PC-3 (cell line): ENCODE data around the gene INTS1. TPM values are rescaled to one million over a fixed set of nuclear protein-coding genes. Genes with fewer than 3 reads are reported as not detected.
A peak's percentile ranks its signal among the peaks of the same experiment; 100 is the strongest.

Experiments used
- ATAC-seq: fragments of 200-7000 bp; cut with Tn5 transposase; 2 replicates; pipeline ENCODE4 v1.9.1; 2020; ENCODE audit warnings: mild to moderate bottlenecking, moderate library complexity
- BruUV-seq: library from RNA; stranded (reverse); fragments of 400-500 nt; replicated peaks from 2 replicates; lab custom pipeline; 2021; lab: Mats Ljungman, UMichigan
- CTCF ChIA-PET: fragments of 300-600 bp; sonication (Branson Sonifier 250); formaldehyde crosslinking; loops from one replicate; lab custom pipeline; 2022; ENCODE audit warnings: antibody characterized with exemption; lab: Charles Lee
- POLR2A ChIA-PET: fragments of 300-600 bp; sonication (Branson Sonifier 250); formaldehyde crosslinking; loops from one replicate; lab custom pipeline; 2022; ENCODE audit warnings: antibody characterized with exemption; ENCODE audit not compliant: unreplicated experiment; lab: Charles Lee
- DNase-seq: peaks from one replicate; pipeline ENCODE4 v3.0.0-alpha.2; 2015
- H2AFZ ChIP-seq: fragments of 300-600 bp; sonication (generic); 2 replicates; pipeline ENCODE4 v1.6.0; 2016; ENCODE audit warnings: antibody characterized with exemption, low read length
- H3F3A ChIP-seq: fragments of 300-600 bp; sonication (generic); one replicate; pipeline ENCODE4 v1.6.0; 2017; ENCODE audit warnings: antibody characterized with exemption, low read length, control low read depth, mild to moderate bottlenecking; ENCODE audit not compliant: unreplicated experiment
- H3K27ac ChIP-seq: fragments of 300-600 bp; sonication (generic); 2 replicates; pipeline ENCODE4 v1.5.1; 2016; ENCODE audit warnings: mild to moderate bottlenecking, low read length
- H3K27me3 ChIP-seq: fragments of 300-600 bp; sonication (generic); 2 replicates; pipeline ENCODE4 v1.6.1; 2016; ENCODE audit warnings: low read length, mixed read lengths
- H3K36me3 ChIP-seq: fragments of 300-600 bp; sonication (generic); 2 replicates; pipeline ENCODE4 v1.6.1; 2016; ENCODE audit warnings: low read depth, mixed run types, low read length, mixed read lengths
- H3K4me1 ChIP-seq: fragments of 300-600 bp; sonication (generic); 2 replicates; pipeline ENCODE4 v1.5.1; 2016; ENCODE audit warnings: low read length; ENCODE audit not compliant: insufficient read depth
- H3K4me2 ChIP-seq: fragments of 300-600 bp; sonication (generic); 2 replicates; pipeline ENCODE4 v1.6.0; 2016; ENCODE audit warnings: low read length
- H3K4me3 ChIP-seq: fragments of 300-600 bp; sonication (generic); 2 replicates; pipeline ENCODE4 v1.5.1; 2016; ENCODE audit warnings: mild to moderate bottlenecking, low read length, mixed read lengths
- H3K79me2 ChIP-seq: fragments of 300-600 bp; sonication (generic); 2 replicates; pipeline ENCODE4 v1.6.1; 2017; ENCODE audit warnings: low read length, mixed read lengths
- H3K9ac ChIP-seq: fragments of 300-600 bp; sonication (generic); 2 replicates; pipeline ENCODE4 v1.6.0; 2016; ENCODE audit warnings: mild to moderate bottlenecking, low read length
- H3K9me2 ChIP-seq: fragments of 300-600 bp; sonication (generic); replicated peaks from 2 replicates; pipeline ENCODE4 v1.6.1; 2016; ENCODE audit warnings: mixed run types, low read length, mixed read lengths
- H3K9me3 ChIP-seq: fragments of 300-600 bp; sonication (generic); 2 replicates; pipeline ENCODE4 v1.6.1; 2016; ENCODE audit warnings: low read length, mixed read lengths
- H4K20me1 ChIP-seq: fragments of 300-600 bp; sonication (generic); 2 replicates; pipeline ENCODE4 v1.6.1; 2016; ENCODE audit warnings: low read length, mixed read lengths
- CTCF ChIP-seq: fragments of 300-600 bp; sonication (generic); conservative IDR thresholded peaks from 2 replicates; pipeline ENCODE4 v1.5.1; 2017; ENCODE audit warnings: antibody characterized with exemption, low read depth, mild to moderate bottlenecking, low read length
- EZH2 ChIP-seq: fragments of 300-600 bp; sonication (generic); IDR thresholded peaks from one replicate; pipeline ENCODE4 v1.6.1; 2017; ENCODE audit warnings: antibody characterized with exemption, mild to moderate bottlenecking, low read length; ENCODE audit not compliant: unreplicated experiment
- EZH2phosphoT487 ChIP-seq: fragments of 300-600 bp; sonication (generic); IDR thresholded peaks from 2 replicates; pipeline ENCODE4 v1.6.1; 2018; ENCODE audit warnings: mild to moderate bottlenecking, antibody characterized with exemption, low read length, borderline replicate concordance
- intact Hi-C: fragments of 100-400 bp; cut with micrococcal nuclease; formaldehyde crosslinking; loops from 2 replicates; pipeline ENCODE4 v1.9.0; 2023
- total RNA-seq: library from RNA; depleted of rRNA; stranded (reverse); fragments of >200 nt; gene quantifications from 2 replicates; pipeline ENCODE4 v1.2.3, GENCODE V29; 2014

INTS1 gene
- total RNA-seq, 1 experiment from 2014 or later, result 62.9 TPM

GRCh38 chr7:1530946-1531262 is 26.7 kb upstream of the INTS1 start:
- Histone ChIP-seq H3K4me3 (peak overlapping the region; percentile 88), H4K20me1 (peaks cover 8% of the 10 kb centered on the region; the same call in 1 of the 2 replicates), H3K4me2 (no peak overlapping the region), H2AFZ (no peak overlapping the region), H3F3A (peaks cover 7% of the 10 kb centered on the region), H3K9ac (peak overlapping the region; percentile 85; the same call in 1 of the 2 replicates), H3K27ac (peak overlapping the region; percentile 97), H3K4me1 (peaks cover 23% of the 10 kb centered on the region), H3K27me3 (no peaks in the 10 kb centered on the region), H3K9me2 (no peaks in the 10 kb centered on the region), H3K79me2 (peaks cover 45% of the 10 kb centered on the region), H3K9me3 (no peaks in the 10 kb centered on the region), H3K36me3 (no peaks in the 10 kb centered on the region; the same call in 1 of the 2 replicates)
- ATAC-seq, result no peak
- no peak for DNase-seq
- ChIA-PET POLR2A (interaction anchor here (1.8 kb wide), 1 partner anchor 25 kb away, joined by 8 read pairs; the partner anchor contains the start of gene TMEM184A), CTCF (no interaction called here)
- BruUV-seq, result no TSS peak
- intact Hi-C loops, result no loop called here
- TF ChIP-seq CTCF (no peak), EZH2phosphoT487 (no peak), EZH2 (no peak)

- ChIA-PET CTCF (no interaction called here), POLR2A (interaction anchor here (0.6 kb wide), 1 partner anchor 11 kb away, joined by 3 read pairs; no protein-coding TSS in a partner anchor)
- no peak overlapping the region for H3K27ac ChIP-seq
- no peaks in the 10 kb centered on the region for H3K9me2 ChIP-seq
- no peak overlapping the region for H3K9ac ChIP-seq
- no TSS peak for BruUV-seq
- no peak overlapping the region for H2AFZ ChIP-seq
- peaks cover 6% of the 10 kb centered on the region; the same call in 1 of the 2 replicates for H4K20me1 ChIP-seq
- H3K4me3 ChIP-seq, result no peak overlapping the region
- TF ChIP-seq EZH2, result no peak
- no peak for TF ChIP-seq CTCF
- no peak for TF ChIP-seq EZH2phosphoT487
- peaks cover 20% of the 10 kb centered on the region for H3K4me1 ChIP-seq
- H3K36me3 ChIP-seq, result no peaks in the 10 kb centered on the region; the same call in 1 of the 2 replicates
- peaks cover 32% of the 10 kb centered on the region for H3K79me2 ChIP-seq
- no peak for DNase-seq
- intact Hi-C loops, result no loop called here
- no peaks in the 10 kb centered on the region for H3K27me3 ChIP-seq
- H3K9me3 ChIP-seq, result no peaks in the 10 kb centered on the region
- peaks cover 7% of the 10 kb centered on the region for H3F3A ChIP-seq
- ATAC-seq, result no peak
- H3K4me2 ChIP-seq, result peak overlapping the region; percentile 67; the same call in 1 of the 2 replicates
Observed at GRCh38 chr7:1529383-1530116, 25.4 kb upstream of the INTS1 start.

GRCh38 chr7:1526271-1526754 is 22.1 kb upstream of the INTS1 start:
- ChIA-PET CTCF (no interaction called here), POLR2A (no interaction called here)
- DNase-seq, result peak; percentile 36
- H3K9me2 ChIP-seq, result no peaks in the 10 kb centered on the region
- no peaks in the 10 kb centered on the region for H3K27me3 ChIP-seq
- no peak overlapping the region for H3K9ac ChIP-seq
- no peaks in the 10 kb centered on the region for H3K9me3 ChIP-seq
- H3K36me3 ChIP-seq, result no peaks in the 10 kb centered on the region
- intact Hi-C loops, result no loop called here
- peak overlapping the region; percentile 23; the same call in 1 of the 2 replicates for H3K4me2 ChIP-seq
- H3K4me3 ChIP-seq, result peak overlapping the region; percentile 9; the same call in 1 of the 2 replicates
- no peak overlapping the region for H2AFZ ChIP-seq
- H3K27ac ChIP-seq, result no peak overlapping the region
- peak; percentile 34 for ATAC-seq
- peaks cover 5% of the 10 kb centered on the region; the same call in 1 of the 2 replicates for H3K4me1 ChIP-seq
- BruUV-seq, result no TSS peak
- H3K79me2 ChIP-seq, result peaks cover 4% of the 10 kb centered on the region
- no peak for TF ChIP-seq CTCF
- TF ChIP-seq EZH2, result no peak
- TF ChIP-seq EZH2phosphoT487, result no peak
- H4K20me1 ChIP-seq, result no peaks in the 10 kb centered on the region
- no peaks in the 10 kb centered on the region for H3F3A ChIP-seq
